ENCODE measurements around the gene CYP4F2.
"Not testable (repeated sequence)": the region's sequence is repeated elsewhere in the genome, so short reads cannot be mapped to it uniquely, and the experiment has no call there.

Gene CYP4F2

DNA sequence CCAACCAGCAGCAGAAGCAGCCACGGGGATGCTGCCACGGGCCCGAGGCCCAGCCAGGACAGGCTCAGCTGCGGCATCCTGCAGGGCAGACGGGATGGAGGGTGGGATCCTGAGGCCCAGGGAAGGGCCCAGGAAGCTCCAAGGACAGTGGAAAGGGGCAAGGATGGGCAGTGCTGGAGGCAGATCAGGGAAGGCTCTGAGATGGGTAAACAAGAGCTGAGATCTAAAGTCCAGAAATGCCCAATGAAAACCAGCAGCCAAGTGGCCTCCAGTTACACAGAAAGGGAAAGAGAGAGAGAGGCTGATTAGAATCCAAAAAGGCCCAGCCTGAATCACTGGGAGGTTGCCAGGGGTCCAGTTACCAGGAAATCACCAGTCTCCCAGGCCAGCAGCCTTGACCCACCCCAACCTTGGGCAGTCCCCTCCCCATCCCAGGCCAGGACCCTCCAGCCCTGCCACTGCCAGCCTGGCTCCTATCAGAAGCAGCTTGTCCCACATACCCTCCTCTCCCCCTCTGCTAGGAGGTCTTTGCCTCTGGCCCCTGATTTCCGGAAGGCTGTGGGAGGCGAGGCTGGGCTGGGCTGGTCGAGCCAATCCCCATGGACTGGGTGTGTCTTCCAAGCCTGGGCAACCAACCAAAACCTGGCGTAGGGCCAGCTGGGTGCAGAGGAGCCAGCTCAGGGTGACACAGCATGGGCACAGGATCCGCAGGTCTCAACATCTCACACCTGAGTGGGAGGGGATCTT is 36.6 kb upstream of the CYP4F2 start, which contains the start of gene CYP4F11:
Gene CYP4F11, minus strand, starts transcription at position 198 of the 747 bp plus-strand sequence. Its CDS starts 121 bp downstream, at position 77.
- H3K4me3 ChIP-seq (ENCODE audit: insufficient read length, low read depth), result no peak within 1 kb of the TSS
- no peak within 1 kb of the TSS for H3K9ac ChIP-seq (ENCODE audit: insufficient read length, low read depth)
- no peaks in the 10 kb centered on the region for H3K36me3 ChIP-seq (ENCODE audit: insufficient read depth, insufficient read length, low read length)
- H3K9me3 ChIP-seq (ENCODE audit: insufficient read depth, low read length), result peaks cover 14% of the 10 kb centered on the region; the same call in 1 of the 2 replicates
- no peak for DNase-seq (ENCODE audit: low read depth, low spot score)
- H3K27me3 ChIP-seq (ENCODE audit: insufficient read depth, insufficient read length), result peaks cover 22% of the 10 kb centered on the region
- peaks cover 5% of the 10 kb centered on the region for H3K4me1 ChIP-seq (ENCODE audit: insufficient read depth, insufficient read length)
- TF ChIP-seq SUZ12 (IDR thresholded peaks at IDR 0.05; ENCODE audit: extremely low read depth, insufficient read depth, insufficient read length) (no peak), YY1 (IDR thresholded peaks at IDR 0.05; ENCODE audit: insufficient read depth, insufficient read length) (no peak), ZNF274 (IDR thresholded peaks at IDR 0.05; ENCODE audit: low read depth, low read length) (no peak)

DNA sequence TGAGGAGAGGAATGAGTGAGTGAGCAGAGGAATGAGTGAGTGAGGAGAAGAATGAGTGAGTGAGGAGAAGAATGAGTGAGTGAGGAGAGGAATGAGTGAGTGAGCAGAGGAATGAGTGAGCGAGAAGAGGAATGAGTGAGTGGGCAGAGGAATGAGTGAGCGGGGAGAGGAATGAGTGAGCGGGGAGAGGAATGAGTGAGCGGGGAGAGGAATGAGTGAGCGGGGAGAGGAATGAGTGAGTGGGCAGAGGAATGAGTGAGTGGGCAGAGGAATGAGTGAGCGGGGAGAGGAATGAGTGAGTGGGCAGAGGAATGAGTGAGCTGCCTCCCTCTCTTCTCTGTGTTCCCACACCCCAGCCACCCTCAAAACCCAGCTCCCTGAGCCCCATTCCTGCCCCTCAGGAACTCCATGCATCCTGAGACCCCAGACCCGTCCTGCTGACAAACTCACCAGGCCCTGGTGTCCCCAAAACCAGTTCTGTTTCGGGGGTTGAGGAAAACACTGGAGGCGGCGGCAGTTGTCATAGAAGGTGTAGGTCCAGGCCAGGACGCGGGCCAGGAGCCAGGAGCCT is 36.0 kb upstream of the CYP4F2 start:
- peaks cover 12% of the 10 kb centered on the region; the same call in 1 of the 2 replicates for H3K9me3 ChIP-seq (ENCODE audit: insufficient read depth, low read length)
- H3K27me3 ChIP-seq (ENCODE audit: insufficient read depth, insufficient read length), result peaks cover 18% of the 10 kb centered on the region
- not testable (repeated sequence) for H3K4me3 ChIP-seq (ENCODE audit: insufficient read length, low read depth); H3K4me1 ChIP-seq (ENCODE audit: insufficient read depth, insufficient read length); H3K9ac ChIP-seq (ENCODE audit: insufficient read length, low read depth); H3K36me3 ChIP-seq (ENCODE audit: insufficient read depth, insufficient read length, low read length); DNase-seq (ENCODE audit: low read depth, low spot score)

DNA sequence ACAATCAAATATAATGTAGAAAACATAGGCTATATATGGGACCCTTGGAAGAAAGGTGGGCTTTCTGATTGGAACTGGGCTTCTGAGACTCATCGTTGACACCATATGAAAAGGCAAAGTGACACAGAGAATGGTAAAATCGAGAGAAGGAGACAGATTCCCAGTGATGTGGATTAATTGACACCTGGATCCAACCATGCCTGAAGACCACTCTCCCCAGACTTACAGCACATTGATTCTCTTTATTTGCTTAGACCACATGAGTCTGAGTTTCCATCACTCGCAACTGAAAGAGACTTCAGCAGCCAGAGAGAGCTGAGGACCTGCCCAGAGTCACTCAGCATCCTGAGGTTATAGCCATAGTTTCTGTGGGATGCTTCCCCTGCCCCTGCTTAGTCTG is 30.4 kb upstream of the CYP4F2 start:
- Histone ChIP-seq H3K4me1 (ENCODE audit: insufficient read depth, insufficient read length) (no peaks in the 10 kb centered on the region), H3K36me3 (ENCODE audit: insufficient read depth, insufficient read length, low read length) (no peaks in the 10 kb centered on the region), H3K27me3 (ENCODE audit: insufficient read depth, insufficient read length) (peaks cover 8% of the 10 kb centered on the region), H3K9ac (ENCODE audit: insufficient read length, low read depth) (no peak overlapping the region), H3K4me3 (ENCODE audit: insufficient read length, low read depth) (no peak overlapping the region), H3K9me3 (ENCODE audit: insufficient read depth, low read length) (no peaks in the 10 kb centered on the region)
- no peak for DNase-seq (ENCODE audit: low read depth, low spot score)
- no peak for TF ChIP-seq YY1 (IDR thresholded peaks at IDR 0.05; ENCODE audit: insufficient read depth, insufficient read length)
- TF ChIP-seq SUZ12 (IDR thresholded peaks at IDR 0.05; ENCODE audit: extremely low read depth, insufficient read depth, insufficient read length), result no peak
- TF ChIP-seq ZNF274 (IDR thresholded peaks at IDR 0.05; ENCODE audit: low read depth, low read length), result no peak

DNA sequence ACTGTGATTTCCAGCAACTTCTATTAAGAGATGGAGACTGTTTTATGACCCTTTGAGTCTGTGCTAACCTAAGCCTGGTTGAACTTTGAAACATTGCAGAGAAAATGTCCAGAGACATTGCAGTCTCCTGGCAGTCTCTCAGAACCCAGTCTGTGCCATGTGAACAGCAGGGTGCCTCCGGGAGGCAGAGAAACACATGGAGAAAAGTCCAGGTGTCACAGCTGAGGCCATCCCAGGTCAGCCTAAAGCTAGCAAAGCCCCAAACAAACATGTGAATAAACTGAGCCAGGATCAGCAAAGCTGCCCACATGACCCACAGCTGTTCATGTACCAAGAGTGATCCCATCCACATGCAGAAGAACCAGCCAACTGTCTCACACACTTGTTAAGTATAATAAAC is 28.6 kb upstream of the CYP4F2 start:
- no peak for DNase-seq (ENCODE audit: low read depth, low spot score)
- TF ChIP-seq SUZ12 (IDR thresholded peaks at IDR 0.05; ENCODE audit: extremely low read depth, insufficient read depth, insufficient read length), result no peak
- no peak for TF ChIP-seq YY1 (IDR thresholded peaks at IDR 0.05; ENCODE audit: insufficient read depth, insufficient read length)
- TF ChIP-seq ZNF274 (IDR thresholded peaks at IDR 0.05; ENCODE audit: low read depth, low read length), result no peak
- peaks cover 21% of the 10 kb centered on the region for H3K27me3 ChIP-seq (ENCODE audit: insufficient read depth, insufficient read length)
- H3K9me3 ChIP-seq (ENCODE audit: insufficient read depth, low read length), result no peaks in the 10 kb centered on the region
- H3K36me3 ChIP-seq (ENCODE audit: insufficient read depth, insufficient read length, low read length), result no peaks in the 10 kb centered on the region
- H3K4me1 ChIP-seq (ENCODE audit: insufficient read depth, insufficient read length), result no peaks in the 10 kb centered on the region
- H3K4me3 ChIP-seq (ENCODE audit: insufficient read length, low read depth), result no peak overlapping the region
- H3K9ac ChIP-seq (ENCODE audit: insufficient read length, low read depth), result no peak overlapping the region

DNA sequence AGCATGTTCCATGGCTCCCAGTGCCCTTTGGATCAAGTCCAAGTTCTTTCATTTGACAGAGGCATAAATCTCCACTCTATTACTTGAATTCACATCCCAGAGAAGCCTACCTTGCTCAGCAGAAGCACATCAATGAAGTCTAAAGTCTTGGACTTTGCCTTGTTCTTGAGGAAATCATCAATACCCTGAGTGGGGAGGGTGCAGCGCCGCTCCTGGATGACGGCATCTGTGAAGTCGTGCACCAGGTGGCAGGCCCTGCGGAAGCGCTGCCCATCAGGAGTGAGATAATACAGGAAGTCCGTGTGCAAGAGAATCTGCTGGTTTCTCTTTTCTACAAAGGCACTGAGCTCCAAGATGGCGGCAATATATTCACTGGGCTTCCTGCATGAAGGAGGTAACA is 25.8 kb upstream of the CYP4F2 start:
- Histone ChIP-seq H3K36me3 (ENCODE audit: insufficient read depth, insufficient read length, low read length) (no peaks in the 10 kb centered on the region), H3K27me3 (ENCODE audit: insufficient read depth, insufficient read length) (peaks cover 37% of the 10 kb centered on the region), H3K4me3 (ENCODE audit: insufficient read length, low read depth) (no peak overlapping the region), H3K9ac (ENCODE audit: insufficient read length, low read depth) (no peak overlapping the region), H3K4me1 (ENCODE audit: insufficient read depth, insufficient read length) (no peaks in the 10 kb centered on the region), H3K9me3 (ENCODE audit: insufficient read depth, low read length) (no peaks in the 10 kb centered on the region)
- DNase-seq (ENCODE audit: low read depth, low spot score), result no peak
- TF ChIP-seq YY1 (IDR thresholded peaks at IDR 0.05; ENCODE audit: insufficient read depth, insufficient read length) (no peak), SUZ12 (IDR thresholded peaks at IDR 0.05; ENCODE audit: extremely low read depth, insufficient read depth, insufficient read length) (no peak), ZNF274 (IDR thresholded peaks at IDR 0.05; ENCODE audit: low read depth, low read length) (no peak)

DNA sequence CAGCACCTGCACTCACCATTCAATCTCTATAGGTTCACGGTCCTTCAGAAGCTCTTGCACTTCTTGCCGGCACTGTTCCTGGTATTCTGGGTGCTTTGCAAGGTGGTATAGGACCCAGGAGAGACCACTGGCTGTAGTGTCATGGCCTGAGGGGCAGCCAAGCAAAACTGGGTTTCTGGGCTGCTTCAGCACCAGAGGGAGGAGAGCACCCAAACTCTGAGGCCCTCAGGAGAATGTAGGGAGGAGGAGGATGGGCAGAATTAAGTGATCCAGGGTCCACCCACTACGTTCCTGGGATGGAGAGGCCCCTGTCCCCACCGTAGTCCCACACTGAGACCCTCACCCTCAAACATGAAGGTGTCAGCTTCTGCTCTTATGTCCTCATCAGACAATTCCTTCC is 24.1 kb upstream of the CYP4F2 start:
- Histone ChIP-seq H3K4me1 (ENCODE audit: insufficient read depth, insufficient read length) (no peaks in the 10 kb centered on the region), H3K9me3 (ENCODE audit: insufficient read depth, low read length) (no peaks in the 10 kb centered on the region)

DNA sequence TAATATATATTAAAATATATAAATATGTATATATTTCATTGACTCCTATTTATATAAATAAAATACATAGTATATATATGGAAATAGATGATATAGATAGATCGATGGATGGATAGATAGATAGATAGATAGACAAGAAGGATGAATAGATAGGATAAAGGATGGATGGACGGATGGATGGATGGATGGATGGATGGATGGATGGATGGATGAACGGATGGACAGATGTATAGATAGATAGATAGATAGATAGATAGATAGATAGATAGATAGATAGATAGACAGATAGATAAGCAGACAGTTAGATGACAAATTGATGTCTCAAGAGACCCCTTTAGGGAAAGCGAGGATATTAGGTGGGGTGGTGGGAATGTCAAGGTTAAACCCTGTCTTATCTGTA is 21.4 kb upstream of the CYP4F2 start:
- no peak overlapping the region for H3K9ac ChIP-seq (ENCODE audit: insufficient read length, low read depth)
- no peaks in the 10 kb centered on the region for H3K36me3 ChIP-seq (ENCODE audit: insufficient read depth, insufficient read length, low read length)
- peaks cover 17% of the 10 kb centered on the region for H3K9me3 ChIP-seq (ENCODE audit: insufficient read depth, low read length)
- DNase-seq (ENCODE audit: low read depth, low spot score), result no peak
- H3K27me3 ChIP-seq (ENCODE audit: insufficient read depth, insufficient read length), result peaks cover 47% of the 10 kb centered on the region
- TF ChIP-seq SUZ12 (IDR thresholded peaks at IDR 0.05; ENCODE audit: extremely low read depth, insufficient read depth, insufficient read length), result no peak
- no peak for TF ChIP-seq ZNF274 (IDR thresholded peaks at IDR 0.05; ENCODE audit: low read depth, low read length)
- no peak for TF ChIP-seq YY1 (IDR thresholded peaks at IDR 0.05; ENCODE audit: insufficient read depth, insufficient read length)
- no peak overlapping the region for H3K4me3 ChIP-seq (ENCODE audit: insufficient read length, low read depth)
- no peaks in the 10 kb centered on the region for H3K4me1 ChIP-seq (ENCODE audit: insufficient read depth, insufficient read length)

More for the DNA sequence above, 24.1 kb upstream of the CYP4F2 start:
- no peak overlapping the region for H3K4me3 ChIP-seq (ENCODE audit: insufficient read length, low read depth)
- DNase-seq (ENCODE audit: low read depth, low spot score), result no peak
- no peak for TF ChIP-seq SUZ12 (IDR thresholded peaks at IDR 0.05; ENCODE audit: extremely low read depth, insufficient read depth, insufficient read length)
- no peak for TF ChIP-seq ZNF274 (IDR thresholded peaks at IDR 0.05; ENCODE audit: low read depth, low read length)
- TF ChIP-seq YY1 (IDR thresholded peaks at IDR 0.05; ENCODE audit: insufficient read depth, insufficient read length), result no peak
- H3K27me3 ChIP-seq (ENCODE audit: insufficient read depth, insufficient read length), result peaks cover 44% of the 10 kb centered on the region
- H3K9ac ChIP-seq (ENCODE audit: insufficient read length, low read depth), result no peak overlapping the region
- H3K36me3 ChIP-seq (ENCODE audit: insufficient read depth, insufficient read length, low read length), result no peaks in the 10 kb centered on the region

All from NT2/D1 (cell line).